Upper lobe of left lung (tissue), 6 donors: Measurements from ENCODE around the gene NPL. TPM values are rescaled to one million over a fixed set of nuclear protein-coding genes. Genes with fewer than 3 reads are reported as not detected.
A peak's percentile ranks its signal among the peaks of the same experiment; 100 is the strongest.

Source experiments
- ATAC-seq, 2 donors: fragments of 200-7000 bp; cut with Tn5 transposase; one replicate each; pipeline ENCODE4 v1.9.1; 2022; ENCODE audit warnings: mild to moderate bottlenecking in 2 of 2, moderate library complexity in 2 of 2; ENCODE audit not compliant: low FRiP score in 2 of 2
- DNase-seq, 2 donors: peaks; one replicate each; pipeline ENCODE4 v3.0.0-alpha.2; 2019 to 2020
- H3K27ac ChIP-seq, 4 donors: fragments of 200-600 bp; sonication (generic); one replicate each; pipeline ENCODE4 v1.5.1; 2016 to 2019
- H3K27me3 ChIP-seq, 4 donors: fragments of 200-600 bp; sonication (generic); one replicate each; pipeline ENCODE4 v1.5.1; 2017 to 2019
- H3K36me3 ChIP-seq, 4 donors: fragments of 200-600 bp; sonication (generic); one replicate each; pipeline ENCODE4 v1.5.1; 2016 to 2019
- H3K4me1 ChIP-seq, 4 donors: fragments of 200-600 bp; sonication (generic); one replicate each; pipeline ENCODE4 v1.5.1; 2018 to 2019
- H3K4me3 ChIP-seq, 4 donors: fragments of 200-600 bp; sonication (generic); one replicate each; pipeline ENCODE4 v1.5.1; 2017 to 2019; ENCODE audit warnings: mild to moderate bottlenecking in 2 of 4, moderate library complexity in 1 of 4
- H3K9me3 ChIP-seq, 4 donors: fragments of 200-600 bp; sonication (generic); one replicate each; pipeline ENCODE4 v1.5.1; 2018 to 2019
- EP300 ChIP-seq, 4 donors: sonication (generic); formaldehyde crosslinking; IDR thresholded peaks; one replicate each; pipeline ENCODE4 v1.5.1; 2017; ENCODE audit warnings: antibody characterized with exemption in 4 of 4, control low read depth in 2 of 4
- POLR2A ChIP-seq, 4 donors: fragments of 450-650 bp; IDR thresholded peaks; one replicate each; pipeline ENCODE4 v1.5.1; 2016 to 2017; ENCODE audit warnings: antibody characterized with exemption in 4 of 4, mild to moderate bottlenecking in 2 of 4
- POLR2AphosphoS5 ChIP-seq, 2 donors: sonication (generic); formaldehyde crosslinking; IDR thresholded peaks; one replicate each; pipeline ENCODE4 v1.5.1; 2017; ENCODE audit warnings: antibody characterized with exemption in 2 of 2
- WGBS, 2 donors: methylation state at CpG; one replicate each; pipeline ENCODE4 v1.1.5; 2017 to 2018; 5-methylcytosine and 5-hydroxymethylcytosine counted together
- total RNA-seq, 6 donors: library from RNA; depleted of rRNA in 4 of 6; stranded (reverse); fragments of >200 nt in 4 of 6; gene quantifications; one replicate each; pipeline versions ENCODE4 v1.1.0 to v1.2.1, GENCODE V29; 2016 to 2021
- TF ChIP-seq, protein P1 (sequence below), 6 experiments: fragments of 450-650 bp in 4 of 6; fragments of 200-600 bp in 2 of 6; sonication (generic) in 2 of 6; IDR thresholded peaks; one replicate each; pipeline ENCODE4 v1.5.1; 2016 to 2019; ENCODE audit warnings: antibody characterized with exemption in 6 of 6
- donor health status: DM: no; HTN: no; CAD: no; lungs with moderate emphysema.
- donor health status: DM: no; HTN: yes; CAD: no; lungs with severe emphysema.

Gene NPL
- total RNA-seq, 6 donors from 2014 or later = 16.6 to 99.5 (median 33.2) TPM

DNA sequence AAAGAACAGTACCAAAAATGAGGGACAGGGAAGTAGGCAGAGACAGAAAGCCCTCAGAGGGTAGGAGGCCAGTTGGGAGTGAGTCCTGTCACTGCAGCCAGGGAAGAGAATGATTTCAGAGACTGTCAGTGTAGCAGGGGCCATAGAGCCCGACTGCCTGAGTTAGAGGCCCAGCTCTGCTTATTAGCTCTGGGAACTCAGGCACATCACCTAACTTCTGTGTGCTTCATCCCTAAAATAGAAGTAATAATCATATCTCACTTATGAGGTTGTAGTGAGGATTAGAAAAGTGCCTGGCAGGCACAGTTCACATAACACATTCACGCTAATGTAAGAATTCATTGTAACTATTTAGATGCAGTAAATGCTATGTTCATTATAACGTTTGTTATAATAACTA, 18.3 kb downstream of the NPL start:
- Histone ChIP-seq H3K4me3 (no peak overlapping the region), H3K36me3 (peaks cover 18 to 48% (median 31%) of the 10 kb centered on the region in 4 donors), H3K9me3 (no peaks in the 10 kb centered on the region), H3K4me1 (no peaks in the 10 kb centered on the region), H3K27ac (no peak overlapping the region), H3K27me3 (no peaks in the 10 kb centered on the region)
- DNase-seq = no peak
- no peak for ATAC-seq
- 92 to 93% methylated on average over 3 of the region's 3 CpGs for WGBS, 2 donors
- TF ChIP-seq, protein P1, sequence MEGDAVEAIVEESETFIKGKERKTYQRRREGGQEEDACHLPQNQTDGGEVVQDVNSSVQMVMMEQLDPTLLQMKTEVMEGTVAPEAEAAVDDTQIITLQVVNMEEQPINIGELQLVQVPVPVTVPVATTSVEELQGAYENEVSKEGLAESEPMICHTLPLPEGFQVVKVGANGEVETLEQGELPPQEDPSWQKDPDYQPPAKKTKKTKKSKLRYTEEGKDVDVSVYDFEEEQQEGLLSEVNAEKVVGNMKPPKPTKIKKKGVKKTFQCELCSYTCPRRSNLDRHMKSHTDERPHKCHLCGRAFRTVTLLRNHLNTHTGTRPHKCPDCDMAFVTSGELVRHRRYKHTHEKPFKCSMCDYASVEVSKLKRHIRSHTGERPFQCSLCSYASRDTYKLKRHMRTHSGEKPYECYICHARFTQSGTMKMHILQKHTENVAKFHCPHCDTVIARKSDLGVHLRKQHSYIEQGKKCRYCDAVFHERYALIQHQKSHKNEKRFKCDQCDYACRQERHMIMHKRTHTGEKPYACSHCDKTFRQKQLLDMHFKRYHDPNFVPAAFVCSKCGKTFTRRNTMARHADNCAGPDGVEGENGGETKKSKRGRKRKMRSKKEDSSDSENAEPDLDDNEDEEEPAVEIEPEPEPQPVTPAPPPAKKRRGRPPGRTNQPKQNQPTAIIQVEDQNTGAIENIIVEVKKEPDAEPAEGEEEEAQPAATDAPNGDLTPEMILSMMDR (IDR thresholded peaks at IDR 0.05) = no peak
- no peak for TF ChIP-seq EP300 (IDR thresholded peaks at IDR 0.05)
- no peak for TF ChIP-seq POLR2AphosphoS5 (IDR thresholded peaks at IDR 0.05)
- TF ChIP-seq POLR2A (IDR thresholded peaks at IDR 0.05) = no peak

DNA sequence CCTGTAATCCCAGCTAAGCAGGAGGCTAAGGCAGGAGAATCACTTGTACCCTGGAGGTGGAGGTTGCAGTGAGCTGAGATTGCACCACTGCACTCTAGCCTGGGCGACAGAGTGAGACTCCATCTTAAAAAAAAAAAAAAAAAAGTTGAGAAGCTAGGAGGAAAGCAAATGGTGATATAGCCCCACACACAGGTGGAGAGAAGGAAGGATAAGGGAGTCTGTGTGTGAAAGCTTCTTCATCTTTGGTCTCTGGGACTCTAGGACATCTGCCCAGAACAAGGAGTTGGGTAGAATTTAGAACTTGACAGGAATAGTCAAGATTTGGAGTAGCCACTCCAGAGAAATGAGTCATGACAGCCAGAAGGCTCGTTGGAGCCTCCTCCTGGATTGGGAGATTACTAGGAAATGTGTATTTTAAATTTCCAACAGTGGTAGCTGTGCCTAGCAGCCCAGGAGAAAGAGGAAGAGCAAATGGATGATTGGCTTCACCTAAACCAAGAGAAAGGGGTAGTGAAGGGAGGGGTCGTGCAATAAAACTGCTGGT, 19.9 kb downstream of the NPL start:
- no peaks in the 10 kb centered on the region for H3K27me3 ChIP-seq
- peaks cover 12 to 42% (median 32%) of the 10 kb centered on the region in 4 donors for H3K36me3 ChIP-seq
- H3K27ac ChIP-seq = no peak overlapping the region
- WGBS, 2 donors = 63 to 77% methylated on average over 3 of the region's 3 CpGs
- no peaks in the 10 kb centered on the region for H3K9me3 ChIP-seq
- ATAC-seq = peak in 1 of 2 donors; percentile 62
- H3K4me3 ChIP-seq = no peak overlapping the region
- no peak for DNase-seq
- H3K4me1 ChIP-seq = no peaks in the 10 kb centered on the region
- TF ChIP-seq, protein P1 (IDR thresholded peaks at IDR 0.05) = no peak
- no peak for TF ChIP-seq EP300 (IDR thresholded peaks at IDR 0.05)
- TF ChIP-seq POLR2A (IDR thresholded peaks at IDR 0.05) = no peak
- no peak for TF ChIP-seq POLR2AphosphoS5 (IDR thresholded peaks at IDR 0.05)

DNA sequence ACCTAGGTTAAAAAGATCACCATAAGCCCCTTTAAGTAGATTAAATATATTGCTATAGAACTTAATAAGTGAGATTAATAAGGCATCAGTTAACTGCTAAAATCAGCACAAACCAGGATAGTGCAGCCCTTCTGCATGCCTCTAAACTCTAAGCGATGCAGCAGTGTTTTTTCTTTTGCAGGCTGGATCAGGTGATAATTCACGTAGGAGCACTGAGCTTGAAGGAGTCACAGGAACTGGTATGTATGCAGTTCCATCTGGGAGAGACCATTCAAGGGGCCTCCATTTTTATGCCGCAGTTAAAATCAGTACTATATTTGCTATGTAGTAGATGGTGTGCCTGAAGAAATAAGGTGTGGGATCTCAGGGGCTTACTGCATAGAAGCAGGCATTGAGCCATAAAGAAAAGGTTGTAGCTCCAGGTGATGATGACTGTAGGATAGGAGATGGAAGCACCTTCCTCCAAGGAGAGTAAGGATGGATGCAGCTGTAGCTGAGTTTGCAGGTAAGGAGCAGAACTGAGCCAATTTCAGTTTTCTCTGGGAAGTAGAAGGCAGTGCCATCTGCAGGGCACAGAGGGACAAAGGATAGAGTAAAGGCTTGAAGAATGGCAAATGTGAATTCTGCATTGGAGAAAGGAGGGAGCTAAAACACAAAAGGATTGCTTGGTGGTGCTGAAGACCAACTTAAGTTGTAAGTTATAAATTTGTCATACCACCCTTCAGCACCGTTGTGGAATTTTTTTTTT, 22.6 kb downstream of the NPL start:
- no peak overlapping the region for H3K27ac ChIP-seq
- H3K36me3 ChIP-seq = peaks cover 17 to 42% (median 39%) of the 10 kb centered on the region in 4 donors
- no peak for TF ChIP-seq EP300 (IDR thresholded peaks at IDR 0.05)
- TF ChIP-seq POLR2A (IDR thresholded peaks at IDR 0.05) = no peak
- TF ChIP-seq, protein P1 (IDR thresholded peaks at IDR 0.05) = no peak
- TF ChIP-seq POLR2AphosphoS5 (IDR thresholded peaks at IDR 0.05) = no peak
- 88 to 95% methylated on average over 4 of the region's 4 CpGs for WGBS, 2 donors
- DNase-seq (no peak), ATAC-seq (no peak)
- no peaks in the 10 kb centered on the region for H3K9me3 ChIP-seq
- no peak overlapping the region for H3K4me3 ChIP-seq
- no peaks in the 10 kb centered on the region for H3K27me3 ChIP-seq
- H3K4me1 ChIP-seq = no peaks in the 10 kb centered on the region

DNA sequence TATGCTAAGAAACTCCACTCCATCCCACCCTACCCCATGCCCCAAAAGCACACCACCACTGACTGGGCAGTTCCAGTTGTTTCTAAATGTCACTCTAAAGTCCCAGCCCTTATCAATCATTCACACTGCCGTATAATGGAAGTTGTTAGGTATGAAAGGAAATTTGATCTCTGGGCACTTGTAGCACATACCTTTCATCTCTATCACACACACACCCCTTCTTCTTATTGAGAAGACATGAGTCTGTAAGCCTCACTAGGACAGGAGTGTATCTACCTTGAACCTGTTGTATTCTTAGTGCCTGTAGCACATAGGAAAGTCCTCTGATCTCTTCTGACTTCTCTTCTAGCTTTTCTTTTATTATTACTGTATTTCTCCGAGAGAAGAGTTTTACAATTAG, 27.3 kb downstream of the NPL start:
- 87 to 91% methylated on average over 2 of the region's 2 CpGs for WGBS, 2 donors
- no peaks in the 10 kb centered on the region for H3K9me3 ChIP-seq
- DNase-seq (no peak), ATAC-seq (no peak)
- H3K4me3 ChIP-seq = no peak overlapping the region
- TF ChIP-seq EP300 (IDR thresholded peaks at IDR 0.05) (no peak), POLR2A (IDR thresholded peaks at IDR 0.05) (no peak), POLR2AphosphoS5 (IDR thresholded peaks at IDR 0.05) (no peak)
- H3K4me1 ChIP-seq = no peaks in the 10 kb centered on the region
- no peaks in the 10 kb centered on the region for H3K27me3 ChIP-seq
- H3K27ac ChIP-seq = no peak overlapping the region
- H3K36me3 ChIP-seq = peaks cover 41 to 70% (median 55%) of the 10 kb centered on the region in 4 donors

DNA sequence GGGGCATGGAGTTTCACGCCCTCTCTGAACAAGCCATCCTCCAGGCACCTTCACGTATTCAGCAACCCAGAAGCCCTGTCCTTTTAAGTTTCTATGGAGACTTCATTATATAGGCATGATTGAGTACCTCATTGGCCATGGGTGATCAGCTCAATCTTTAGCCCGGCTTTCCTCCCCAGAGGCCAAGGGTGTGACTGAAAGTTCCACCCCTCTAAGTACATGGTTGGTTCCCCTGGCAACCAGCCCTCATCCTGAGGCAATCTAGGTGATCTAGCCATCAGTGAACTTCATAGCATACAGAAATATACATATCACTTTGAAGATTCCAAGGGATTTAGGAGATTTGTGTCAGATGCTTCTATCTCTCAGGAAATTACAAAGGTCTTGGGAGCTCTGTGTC, 28.2 kb downstream of the NPL start:
- H3K36me3 ChIP-seq = peaks cover 37 to 67% (median 50%) of the 10 kb centered on the region in 4 donors
- no peak overlapping the region for H3K4me3 ChIP-seq
- no peaks in the 10 kb centered on the region for H3K4me1 ChIP-seq
- WGBS, 2 donors = 96 to 98% methylated on average over 3 of the region's 3 CpGs
- TF ChIP-seq EP300 (IDR thresholded peaks at IDR 0.05) (no peak), POLR2AphosphoS5 (IDR thresholded peaks at IDR 0.05) (no peak), POLR2A (IDR thresholded peaks at IDR 0.05) (no peak)
- TF ChIP-seq, protein P1 (IDR thresholded peaks at IDR 0.05) = no peak
- no peaks in the 10 kb centered on the region for H3K9me3 ChIP-seq
- no peak for DNase-seq
- no peak overlapping the region for H3K27ac ChIP-seq
- ATAC-seq = no peak
- no peaks in the 10 kb centered on the region for H3K27me3 ChIP-seq
